ENCODE measurements around the gene DEAF1. TPM values are rescaled to one million over a fixed set of nuclear protein-coding genes. Genes with fewer than 3 reads are reported as not detected.

The DEAF1 gene
- total RNA-seq (50.3 and 55.7 TPM in 2 replicates), polyA plus RNA-seq (43.6 and 45.5 TPM in 2 replicates), polyA minus RNA-seq (24.6 and 26.4 TPM in 2 replicates), Bru-seq, nascent RNA (percentile 63 among the genes with signal in this experiment), BruChase-seq, experiment 1, labeled RNA remaining after a 6-hour chase (percentile 83 among the genes with signal in this experiment), BruChase-seq, experiment 2, labeled RNA remaining after a 2-hour chase (percentile 76 among the genes with signal in this experiment)
- 34.4 and 40.4 TPM in 2 replicates for polyA plus RNA-seq (2011; cell fraction: cytosol; rRNA removed)
- polyA plus RNA-seq (2011; cell fraction: nucleus; rRNA removed), result 25.1 and 25.8 TPM in 2 replicates
- polyA plus RNA-seq (2012), result 24.9 and 40.0 TPM in 2 replicates
- polyA minus RNA-seq (2011; cell fraction: cytosol; rRNA and poly(A)+ RNA removed), result 25.5 TPM
- 17.8 and 22.2 TPM in 2 replicates for polyA minus RNA-seq (2011; cell fraction: nucleus; rRNA and poly(A)+ RNA removed)
- long read RNA-seq, transcript DEAF1-201 (12 exons, 2,500 nt), result major isoform, 114 of 201 reads
- long read RNA-seq, partial matches to known transcripts, result 18 of 201 reads
- long read RNA-seq, other reads (novel, unspliced or antisense), result 69 of 201 reads

DNA sequence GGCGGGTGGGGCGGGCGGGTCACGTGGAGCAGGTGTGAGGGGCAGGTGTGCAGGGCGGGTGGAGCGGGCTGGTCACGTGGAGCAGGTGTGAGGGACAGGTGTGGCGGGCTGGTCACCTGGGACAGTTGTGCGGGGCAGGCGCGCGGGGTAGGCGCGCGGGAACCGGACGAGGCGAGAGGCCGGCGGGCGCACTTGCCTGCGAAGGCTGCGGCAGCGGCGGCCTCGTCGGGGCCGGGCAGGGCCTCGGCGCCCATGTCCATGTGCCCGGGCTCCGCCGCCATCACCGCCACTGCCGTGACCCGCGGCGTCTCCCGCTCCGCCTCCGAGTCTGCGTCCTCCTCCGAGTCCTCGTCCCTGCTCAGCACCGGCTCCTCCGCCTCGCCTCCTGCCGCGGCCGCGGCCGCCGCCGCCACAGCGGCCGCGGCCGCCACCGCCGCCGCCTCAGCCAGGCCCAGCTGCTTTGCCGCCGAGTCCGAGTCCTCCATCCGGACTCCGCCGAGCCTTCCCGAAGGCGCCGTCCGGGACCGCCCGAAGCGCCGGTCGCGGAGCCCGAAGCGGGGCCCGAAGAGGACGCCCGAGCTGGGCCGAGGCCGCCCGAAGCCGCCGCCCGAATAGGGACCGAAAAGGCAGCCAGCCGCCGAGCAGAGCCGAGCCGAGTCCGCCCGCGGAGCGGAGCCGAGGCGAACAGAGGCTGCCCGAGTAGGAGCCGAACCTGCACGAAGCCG is at the start of gene DEAF1:
TSS of gene DEAF1 (minus strand) at position 660 of the 725 bp plus-strand sequence. CDS start at position 485, 175 bp downstream.
- dilution Hi-C loops (cut with MboI; ENCODE audit: extremely low pct_ligation_motif_present, low sequenced_read_pairs), result no loop called here
- TF ChIP-seq MYC (IDR thresholded peaks at IDR 0.05; ENCODE audit: low read depth, low read length) (no peak), POLR2A (IDR thresholded peaks at IDR 0.05; ENCODE audit: low read depth, low read length) (peak; percentile 54), POLR2AphosphoS5 (IDR thresholded peaks at IDR 0.05; ENCODE audit: insufficient read depth, low read depth, low read length) (peak; percentile 57), FOS (IDR thresholded peaks at IDR 0.05; ENCODE audit: borderline replicate concordance, insufficient read depth, low read length) (no peak), EZH2 (IDR thresholded peaks at IDR 0.05; ENCODE audit: borderline replicate concordance, low read depth, low read length, severe bottlenecking) (no peak), JUN (IDR thresholded peaks at IDR 0.05; ENCODE audit: borderline replicate concordance, insufficient read depth, insufficient read length, low read depth) (no peak), MAX (IDR thresholded peaks at IDR 0.05; ENCODE audit: insufficient read depth, insufficient read length) (peak; percentile 53)
- no peaks in the 10 kb centered on the region for H4K20me1 ChIP-seq (replicated peaks; ENCODE audit: control insufficient read depth, extremely low read depth, insufficient read depth, low read length)
- peak within 1 kb of the TSS; percentile 82 to 93 (median 84) for H3K4me3 ChIP-seq (replicated peaks in 1 of 3; ENCODE audit: insufficient read depth in 1 of 3, low read depth in 1 of 3, low read length in 3 of 3)
- FAIRE-seq (no peak), DNase-seq (ENCODE audit: low read depth, low spot score) (peak; percentile 96)
- H3K9me1 ChIP-seq (replicated peaks; ENCODE audit: control insufficient read depth, extremely low read depth, insufficient read depth, low read length), result no peaks in the 10 kb centered on the region
- H3K27ac ChIP-seq (ENCODE audit: insufficient read depth, low read depth, low read length), result peak within 1 kb of the TSS; percentile 94
- H3K9me3 ChIP-seq (replicated peaks; ENCODE audit: control insufficient read depth, insufficient read depth, low read length), result no peaks in the 10 kb centered on the region
- H3K27me3 ChIP-seq (ENCODE audit: control insufficient read depth in 2 of 2, insufficient read depth in 2 of 2, low read length in 2 of 2), result no peaks in the 10 kb centered on the region
- ChIA-PET CTCF (interaction anchor here (1.1 to 4.2 kb wide), 6 partner anchors 9 to 32 kb away, joined by 3 to 36 read pairs (median 7); no protein-coding TSS in a partner anchor), POLR2A (no interaction called here)
- BruUV-seq (replicated peaks), result no TSS peak
- intact Hi-C loops (cut with micrococcal nuclease), result loop anchor here (5.0 kb wide), 1 partner anchor 157 kb away; the partner anchor contains the start of genes HRAS and LRRC56
- peaks cover 27% of the 10 kb centered on the region for H3K4me1 ChIP-seq (ENCODE audit: control insufficient read depth, extremely low read depth, insufficient read depth, low read length)
- H3K36me3 ChIP-seq (ENCODE audit: control insufficient read depth in 2 of 2, extremely low read depth in 1 of 2, insufficient read depth in 2 of 2, low read length in 2 of 2), result no peaks in the 10 kb centered on the region
- H3K9ac ChIP-seq (replicated peaks; ENCODE audit: extremely low read depth, insufficient read depth, low read length), result peak within 1 kb of the TSS; percentile 99
- peak within 1 kb of the TSS; percentile 90 for H2AFZ ChIP-seq (ENCODE audit: low read depth, low read length)
- peaks cover 59% of the 10 kb centered on the region for H3K79me2 ChIP-seq (ENCODE audit: control insufficient read depth, insufficient read depth, low read length)
- peak within 1 kb of the TSS; percentile 64 for H3K4me2 ChIP-seq (ENCODE audit: insufficient read depth, low read length)

Data from endothelial cell of umbilical vein (primary cell).